Mucosa of descending colon (tissue), 3 donors: ENCODE measurements around the gene HOXA4. TPM values are rescaled to one million over a fixed set of nuclear protein-coding genes. Genes with fewer than 3 reads are reported as not detected.

ENCODE experiments used
- ATAC-seq: fragments of 200-7000 bp; cut with Tn5 transposase; one replicate; pipeline ENCODE4 v1.9.1; 2020; ENCODE audit warnings: mild to moderate bottlenecking, moderate library complexity
- DNase-seq, 3 donors: peaks; one replicate each; pipeline ENCODE4 v3.0.0-alpha.2; 2020
- H3K36me3 ChIP-seq: fragments of 200-600 bp; one replicate; pipeline ENCODE4 v1.8.0; 2021; ENCODE audit warnings: low read depth, mild to moderate bottlenecking
- H3K4me1 ChIP-seq: fragments of 200-600 bp; one replicate; pipeline ENCODE4 v1.8.0; 2021; ENCODE audit warnings: low read depth, mild to moderate bottlenecking
- H3K4me3 ChIP-seq: fragments of 200-600 bp; one replicate; pipeline ENCODE4 v1.8.0; 2021; ENCODE audit warnings: mild to moderate bottlenecking
- H3K9me3 ChIP-seq: fragments of 200-600 bp; one replicate; pipeline ENCODE4 v1.8.0; 2021; ENCODE audit warnings: mild to moderate bottlenecking
- intact Hi-C, 2 donors: fragments of 100-400 bp; cut with DNase I in 1 of 2; cut with micrococcal nuclease in 1 of 2; formaldehyde crosslinking; loops; one replicate each; pipeline versions ENCODE4 v1.11.0 to v1.11.1; 2022; cut with DNase I, micrococcal nuclease
- total RNA-seq, 3 donors: library from RNA; stranded (reverse); fragmentation: NEBNext Ultra II Directional in 2 of 3; extraction: Animal tissue kit (Norgen Biotek cat#: 25700) in 2 of 3; gene quantifications; one replicate each; pipeline versions ENCODE4 v1.2.1 to v1.2.4, GENCODE V29; 2021 to 2023
- TF ChIP-seq, protein P1 (sequence below): fragments of 200-600 bp; IDR thresholded peaks from one replicate; pipeline ENCODE4 v1.8.0; 2022; ENCODE audit warnings: antibody characterized with exemption, mild to moderate bottlenecking
- donor health status: DM: no; HTN: no; CAD: no; lungs with moderate emphysema.
- donor health status: DM: no; HTN: no; CAD: no.
- donor health status: DM: no; HTN: yes; CAD: no.

Gene HOXA4
- total RNA-seq, 3 donors from 2014 or later = 5.9 to 9.5 (median 8.3) TPM

DNA sequence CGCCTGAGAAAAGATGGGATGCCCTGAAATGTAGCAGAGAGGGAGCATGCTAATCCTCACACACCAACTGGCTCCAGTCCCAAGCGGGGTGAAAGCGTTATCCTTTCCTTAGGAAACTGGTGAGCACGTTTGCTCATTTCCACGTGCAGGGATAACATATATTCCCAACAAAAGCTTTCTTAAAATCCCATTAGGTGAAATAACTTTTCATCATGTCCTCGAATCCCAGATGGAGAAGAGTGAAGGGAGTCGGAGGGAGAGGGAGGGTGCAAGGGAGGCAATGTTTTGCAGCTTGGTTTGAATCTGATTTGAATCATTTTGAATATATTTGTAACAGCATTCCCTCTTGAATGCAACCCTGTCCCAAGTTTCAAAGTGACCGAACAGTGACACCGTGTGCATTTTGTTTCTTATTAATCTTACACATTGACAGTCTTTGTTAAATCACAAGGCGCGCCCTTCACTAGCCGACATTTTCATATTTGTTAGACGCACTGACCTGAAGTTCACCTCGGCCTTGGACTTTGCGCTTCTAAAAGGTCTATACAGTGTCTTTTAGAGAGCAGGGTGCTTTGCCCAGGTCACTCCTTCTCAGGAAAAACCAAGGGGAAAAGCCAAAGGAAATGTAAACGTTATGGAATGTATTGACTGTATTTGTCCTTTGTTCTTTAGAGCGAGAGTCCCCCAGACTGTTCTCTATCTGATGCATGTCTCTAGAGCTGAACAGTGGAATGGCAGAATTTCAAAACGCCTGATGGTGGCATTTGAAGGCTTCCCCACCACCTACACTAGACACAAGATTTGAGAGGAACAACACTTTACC lies 3.1 kb upstream of the HOXA4 start:
- ATAC-seq (no peak), DNase-seq (peak in 2 of 3 donors; percentile 39 to 68)
- H3K4me1 ChIP-seq = peaks cover 54% of the 10 kb centered on the region
- no peaks in the 10 kb centered on the region for H3K36me3 ChIP-seq
- no peaks in the 10 kb centered on the region for H3K9me3 ChIP-seq
- intact Hi-C loops = no loop called here
- H3K4me3 ChIP-seq = no peak overlapping the region
- TF ChIP-seq, protein P1, sequence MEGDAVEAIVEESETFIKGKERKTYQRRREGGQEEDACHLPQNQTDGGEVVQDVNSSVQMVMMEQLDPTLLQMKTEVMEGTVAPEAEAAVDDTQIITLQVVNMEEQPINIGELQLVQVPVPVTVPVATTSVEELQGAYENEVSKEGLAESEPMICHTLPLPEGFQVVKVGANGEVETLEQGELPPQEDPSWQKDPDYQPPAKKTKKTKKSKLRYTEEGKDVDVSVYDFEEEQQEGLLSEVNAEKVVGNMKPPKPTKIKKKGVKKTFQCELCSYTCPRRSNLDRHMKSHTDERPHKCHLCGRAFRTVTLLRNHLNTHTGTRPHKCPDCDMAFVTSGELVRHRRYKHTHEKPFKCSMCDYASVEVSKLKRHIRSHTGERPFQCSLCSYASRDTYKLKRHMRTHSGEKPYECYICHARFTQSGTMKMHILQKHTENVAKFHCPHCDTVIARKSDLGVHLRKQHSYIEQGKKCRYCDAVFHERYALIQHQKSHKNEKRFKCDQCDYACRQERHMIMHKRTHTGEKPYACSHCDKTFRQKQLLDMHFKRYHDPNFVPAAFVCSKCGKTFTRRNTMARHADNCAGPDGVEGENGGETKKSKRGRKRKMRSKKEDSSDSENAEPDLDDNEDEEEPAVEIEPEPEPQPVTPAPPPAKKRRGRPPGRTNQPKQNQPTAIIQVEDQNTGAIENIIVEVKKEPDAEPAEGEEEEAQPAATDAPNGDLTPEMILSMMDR = no peak

DNA sequence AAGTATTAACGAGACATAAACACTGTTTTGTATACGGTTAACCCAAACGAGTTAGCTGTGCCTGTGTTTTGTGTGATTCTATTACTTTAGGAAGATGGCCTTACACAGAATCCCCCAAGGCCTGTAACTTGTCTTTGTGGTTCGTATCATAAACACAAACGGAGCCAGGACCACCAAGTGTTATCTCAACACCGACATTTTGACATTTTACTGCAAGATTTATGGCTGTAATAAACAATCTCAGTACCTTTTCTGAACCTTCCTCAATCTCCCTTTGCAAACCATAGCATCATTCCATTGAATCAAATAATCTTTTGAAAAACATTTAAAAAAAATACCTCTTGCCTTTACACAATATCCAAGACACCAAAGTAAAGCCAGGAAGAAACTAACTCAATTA lies 2.4 kb upstream of the HOXA4 start:
- TF ChIP-seq, protein P1 = no peak
- peaks cover 54% of the 10 kb centered on the region for H3K4me1 ChIP-seq
- intact Hi-C loops = no loop called here
- DNase-seq (peak in 1 of 3 donors; percentile 4), ATAC-seq (no peak)
- no peaks in the 10 kb centered on the region for H3K36me3 ChIP-seq
- no peaks in the 10 kb centered on the region for H3K9me3 ChIP-seq
- no peak overlapping the region for H3K4me3 ChIP-seq

DNA sequence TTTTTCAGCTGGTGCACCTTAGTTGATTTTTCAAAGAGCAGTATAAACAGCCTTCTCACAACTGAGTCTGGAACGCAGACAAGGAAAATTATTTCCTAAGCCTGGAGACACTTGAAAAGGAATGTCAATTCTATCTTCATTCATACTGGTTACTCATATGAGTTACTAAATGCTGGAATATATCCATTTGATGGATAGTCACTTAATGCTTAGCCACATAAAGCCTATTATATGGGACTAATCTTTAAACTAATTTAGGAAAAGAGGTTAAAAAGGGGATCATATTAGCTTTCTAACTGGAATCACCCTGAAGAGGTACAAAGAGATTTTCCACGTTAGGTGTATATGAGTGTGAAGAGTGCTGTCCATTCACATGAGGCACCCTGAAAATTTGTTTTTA lies 1.7 kb upstream of the HOXA4 start:
- TF ChIP-seq, protein P1 = no peak
- H3K9me3 ChIP-seq = no peaks in the 10 kb centered on the region
- H3K36me3 ChIP-seq = no peaks in the 10 kb centered on the region
- no peak overlapping the region for H3K4me3 ChIP-seq
- peaks cover 57% of the 10 kb centered on the region for H3K4me1 ChIP-seq
- DNase-seq = no peak
- no peak for ATAC-seq
- intact Hi-C loops = no loop called here

DNA sequence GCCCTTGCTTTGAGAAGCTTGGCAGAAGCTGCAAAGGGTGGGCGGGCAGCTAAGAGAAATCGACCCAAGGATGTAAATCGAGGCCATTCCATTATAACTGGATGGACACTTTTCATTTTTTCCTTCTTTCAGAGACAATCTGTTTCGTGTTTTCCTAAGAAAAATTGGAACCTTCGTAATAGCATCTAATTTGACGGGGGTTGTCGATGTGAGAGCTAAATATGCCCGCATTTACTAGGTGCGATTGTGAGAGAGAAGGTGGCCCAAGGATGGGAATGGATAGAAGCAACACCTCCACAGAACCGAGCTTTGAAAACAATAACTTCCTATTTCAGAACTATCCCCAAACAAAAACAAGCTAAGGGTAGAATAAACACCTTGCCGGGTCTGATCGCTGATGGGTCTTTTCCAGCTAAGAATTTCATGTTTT lies 848 bp upstream of the HOXA4 start:
- H3K4me1 ChIP-seq = peaks cover 56% of the 10 kb centered on the region
- H3K36me3 ChIP-seq = no peaks in the 10 kb centered on the region
- TF ChIP-seq, protein P1 = no peak
- peak overlapping the region; percentile 15 for H3K4me3 ChIP-seq
- intact Hi-C loops = no loop called here
- ATAC-seq (no peak), DNase-seq (peak in 1 of 3 donors; percentile 4)
- H3K9me3 ChIP-seq = no peaks in the 10 kb centered on the region

DNA sequence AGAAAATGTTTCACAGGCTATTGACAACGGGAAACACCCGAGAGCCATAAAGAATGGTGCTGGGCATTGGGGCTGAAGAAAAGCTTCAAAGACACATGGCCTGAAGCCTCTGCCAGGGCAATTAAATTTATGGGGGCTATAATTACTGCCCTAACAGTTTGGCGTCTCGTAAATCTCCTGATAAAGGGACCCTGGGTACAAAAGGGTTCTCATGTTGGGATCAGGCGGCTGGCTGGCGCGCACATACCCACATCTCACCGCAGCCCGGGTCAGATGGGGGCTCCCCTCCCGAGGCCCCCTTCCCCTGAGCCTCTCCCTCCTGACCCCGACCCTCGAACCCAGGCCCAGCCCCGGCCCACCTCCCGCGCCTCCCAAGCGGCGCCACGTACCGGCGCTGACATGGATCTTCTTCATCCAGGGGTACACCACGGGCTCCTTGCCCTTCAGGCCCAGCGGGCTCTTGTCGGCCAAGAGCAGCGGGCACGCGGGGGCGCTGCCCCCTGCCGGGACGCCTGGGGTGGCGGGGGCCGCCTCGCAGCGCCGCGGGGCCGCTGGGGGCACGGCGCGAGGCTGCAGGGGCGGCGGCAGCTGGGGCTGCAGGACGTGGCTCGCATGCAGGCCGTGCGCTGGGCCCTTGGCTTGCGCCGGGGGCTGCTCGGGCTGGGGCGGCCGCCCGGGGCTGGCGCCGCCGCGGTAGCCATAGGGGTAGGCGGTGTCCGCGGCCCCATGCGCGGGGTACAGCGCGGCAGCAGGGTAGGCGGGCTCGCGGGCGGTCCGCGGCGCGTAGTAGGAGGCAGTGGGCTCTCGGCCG lies 623 bp downstream of the HOXA4 start:
- Histone ChIP-seq H3K36me3 (no peaks in the 10 kb centered on the region), H3K4me3 (peak overlapping the region; percentile 31), H3K9me3 (no peaks in the 10 kb centered on the region), H3K4me1 (peaks cover 56% of the 10 kb centered on the region)
- DNase-seq = peak; percentile 70 to 78 (median 75)
- TF ChIP-seq, protein P1 = no peak
- ATAC-seq = peak; percentile 68
- intact Hi-C loops = no loop called here
